OCI-LY3 (cell line): ENCODE results near the gene ASS1.

Source experiments
- EZH2phosphoT487 ChIP-seq: fragments of 200-600 bp; shearing (Covaris generic); IDR thresholded peaks from 2 replicates; pipeline ENCODE4 v1.6.1; 2018; ENCODE audit warnings: antibody characterized with exemption, mixed run types, low read depth
- TF ChIP-seq, protein P1 (sequence below): fragments of 200-600, 300-600 bp; sonication (generic); IDR thresholded peaks from 2 replicates; pipeline ENCODE4 v1.5.1; 2014; ENCODE audit warnings: antibody characterized with exemption, low read length, low read depth

DNA sequence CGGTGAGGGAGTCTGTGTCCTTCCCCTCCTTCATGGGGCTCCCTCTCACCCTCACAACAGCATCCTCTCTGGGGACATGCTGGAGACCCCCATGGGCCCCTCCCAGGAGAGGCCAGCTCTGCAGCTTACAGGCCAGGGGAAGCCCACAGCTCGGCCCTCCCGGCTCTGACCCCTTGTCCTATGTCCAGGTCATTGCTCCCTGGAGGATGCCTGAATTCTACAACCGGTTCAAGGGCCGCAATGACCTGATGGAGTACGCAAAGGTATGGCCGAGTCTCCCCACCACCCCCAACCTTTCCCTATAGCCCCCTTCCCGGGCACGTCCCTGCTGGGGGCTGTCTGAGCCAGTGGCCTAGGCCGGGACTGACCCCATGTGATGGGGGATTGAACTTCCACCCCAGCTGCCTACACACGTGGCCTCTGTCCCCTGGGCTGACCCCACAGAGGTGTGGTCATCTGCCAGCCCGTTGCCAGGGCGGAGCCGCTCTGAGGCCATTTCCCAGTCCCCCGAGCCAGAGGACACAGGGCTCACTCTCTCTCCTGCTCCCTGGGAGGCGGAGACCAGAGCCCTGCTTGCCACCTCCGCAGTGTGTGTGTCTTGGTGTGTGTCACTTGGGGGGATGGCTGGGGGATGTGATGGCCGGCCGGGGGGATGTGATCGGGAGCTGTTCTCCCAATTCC, 21.9 kb downstream of the ASS1 start:
- TF ChIP-seq, protein P1, sequence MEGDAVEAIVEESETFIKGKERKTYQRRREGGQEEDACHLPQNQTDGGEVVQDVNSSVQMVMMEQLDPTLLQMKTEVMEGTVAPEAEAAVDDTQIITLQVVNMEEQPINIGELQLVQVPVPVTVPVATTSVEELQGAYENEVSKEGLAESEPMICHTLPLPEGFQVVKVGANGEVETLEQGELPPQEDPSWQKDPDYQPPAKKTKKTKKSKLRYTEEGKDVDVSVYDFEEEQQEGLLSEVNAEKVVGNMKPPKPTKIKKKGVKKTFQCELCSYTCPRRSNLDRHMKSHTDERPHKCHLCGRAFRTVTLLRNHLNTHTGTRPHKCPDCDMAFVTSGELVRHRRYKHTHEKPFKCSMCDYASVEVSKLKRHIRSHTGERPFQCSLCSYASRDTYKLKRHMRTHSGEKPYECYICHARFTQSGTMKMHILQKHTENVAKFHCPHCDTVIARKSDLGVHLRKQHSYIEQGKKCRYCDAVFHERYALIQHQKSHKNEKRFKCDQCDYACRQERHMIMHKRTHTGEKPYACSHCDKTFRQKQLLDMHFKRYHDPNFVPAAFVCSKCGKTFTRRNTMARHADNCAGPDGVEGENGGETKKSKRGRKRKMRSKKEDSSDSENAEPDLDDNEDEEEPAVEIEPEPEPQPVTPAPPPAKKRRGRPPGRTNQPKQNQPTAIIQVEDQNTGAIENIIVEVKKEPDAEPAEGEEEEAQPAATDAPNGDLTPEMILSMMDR: no peak
- no peak for TF ChIP-seq EZH2phosphoT487
